PC-3 (cell line): ENCODE measurements around the gene CR1. TPM values are rescaled to one million over a fixed set of nuclear protein-coding genes. Genes with fewer than 3 reads are reported as not detected.
"Not testable (repeated sequence)": the region's sequence is repeated elsewhere in the genome, so short reads cannot be mapped to it uniquely, and the experiment has no call there.

Experiments
- ATAC-seq: fragments of 200-7000 bp; cut with Tn5 transposase; 2 replicates; pipeline ENCODE4 v1.9.1; 2020; ENCODE audit warnings: mild to moderate bottlenecking, moderate library complexity
- BruUV-seq: library from RNA; stranded (reverse); fragments of 400-500 nt; replicated peaks from 2 replicates; lab custom pipeline; 2021; lab: Mats Ljungman, UMichigan
- CTCF ChIA-PET: fragments of 300-600 bp; sonication (Branson Sonifier 250); formaldehyde crosslinking; loops from one replicate; lab custom pipeline; 2022; ENCODE audit warnings: antibody characterized with exemption; lab: Charles Lee
- POLR2A ChIA-PET: fragments of 300-600 bp; sonication (Branson Sonifier 250); formaldehyde crosslinking; loops from one replicate; lab custom pipeline; 2022; ENCODE audit warnings: antibody characterized with exemption; ENCODE audit not compliant: unreplicated experiment; lab: Charles Lee
- DNase-seq: peaks from one replicate; pipeline ENCODE4 v3.0.0-alpha.2; 2015
- H2AFZ ChIP-seq: fragments of 300-600 bp; sonication (generic); 2 replicates; pipeline ENCODE4 v1.6.0; 2016; ENCODE audit warnings: antibody characterized with exemption, low read length
- H3F3A ChIP-seq: fragments of 300-600 bp; sonication (generic); one replicate; pipeline ENCODE4 v1.6.0; 2017; ENCODE audit warnings: antibody characterized with exemption, low read length, control low read depth, mild to moderate bottlenecking; ENCODE audit not compliant: unreplicated experiment
- H3K27ac ChIP-seq: fragments of 300-600 bp; sonication (generic); 2 replicates; pipeline ENCODE4 v1.5.1; 2016; ENCODE audit warnings: mild to moderate bottlenecking, low read length
- H3K27me3 ChIP-seq: fragments of 300-600 bp; sonication (generic); 2 replicates; pipeline ENCODE4 v1.6.1; 2016; ENCODE audit warnings: low read length, mixed read lengths
- H3K36me3 ChIP-seq: fragments of 300-600 bp; sonication (generic); 2 replicates; pipeline ENCODE4 v1.6.1; 2016; ENCODE audit warnings: low read depth, mixed run types, low read length, mixed read lengths
- H3K4me1 ChIP-seq: fragments of 300-600 bp; sonication (generic); 2 replicates; pipeline ENCODE4 v1.5.1; 2016; ENCODE audit warnings: low read length; ENCODE audit not compliant: insufficient read depth
- H3K4me2 ChIP-seq: fragments of 300-600 bp; sonication (generic); 2 replicates; pipeline ENCODE4 v1.6.0; 2016; ENCODE audit warnings: low read length
- H3K4me3 ChIP-seq: fragments of 300-600 bp; sonication (generic); 2 replicates; pipeline ENCODE4 v1.5.1; 2016; ENCODE audit warnings: mild to moderate bottlenecking, low read length, mixed read lengths
- H3K79me2 ChIP-seq: fragments of 300-600 bp; sonication (generic); 2 replicates; pipeline ENCODE4 v1.6.1; 2017; ENCODE audit warnings: low read length, mixed read lengths
- H3K9ac ChIP-seq: fragments of 300-600 bp; sonication (generic); 2 replicates; pipeline ENCODE4 v1.6.0; 2016; ENCODE audit warnings: mild to moderate bottlenecking, low read length
- H3K9me2 ChIP-seq: fragments of 300-600 bp; sonication (generic); replicated peaks from 2 replicates; pipeline ENCODE4 v1.6.1; 2016; ENCODE audit warnings: mixed run types, low read length, mixed read lengths
- H3K9me3 ChIP-seq: fragments of 300-600 bp; sonication (generic); 2 replicates; pipeline ENCODE4 v1.6.1; 2016; ENCODE audit warnings: low read length, mixed read lengths
- H4K20me1 ChIP-seq: fragments of 300-600 bp; sonication (generic); 2 replicates; pipeline ENCODE4 v1.6.1; 2016; ENCODE audit warnings: low read length, mixed read lengths
- CTCF ChIP-seq: fragments of 300-600 bp; sonication (generic); conservative IDR thresholded peaks from 2 replicates; pipeline ENCODE4 v1.5.1; 2017; ENCODE audit warnings: antibody characterized with exemption, low read depth, mild to moderate bottlenecking, low read length
- EZH2 ChIP-seq: fragments of 300-600 bp; sonication (generic); IDR thresholded peaks from one replicate; pipeline ENCODE4 v1.6.1; 2017; ENCODE audit warnings: antibody characterized with exemption, mild to moderate bottlenecking, low read length; ENCODE audit not compliant: unreplicated experiment
- EZH2phosphoT487 ChIP-seq: fragments of 300-600 bp; sonication (generic); IDR thresholded peaks from 2 replicates; pipeline ENCODE4 v1.6.1; 2018; ENCODE audit warnings: mild to moderate bottlenecking, antibody characterized with exemption, low read length, borderline replicate concordance
- intact Hi-C: fragments of 100-400 bp; cut with micrococcal nuclease; formaldehyde crosslinking; loops from 2 replicates; pipeline ENCODE4 v1.9.0; 2023
- total RNA-seq: library from RNA; depleted of rRNA; stranded (reverse); fragments of >200 nt; gene quantifications from 2 replicates; pipeline ENCODE4 v1.2.3, GENCODE V29; 2014

CR1 gene
- total RNA-seq, 1 experiment from 2014 or later: not detected

- H3K4me1 ChIP-seq: peaks cover 4% of the 10 kb centered on the region; the same call in 1 of the 2 replicates
- peaks cover 44% of the 10 kb centered on the region for H3K27me3 ChIP-seq
- BruUV-seq: no TSS peak
- H3K27ac ChIP-seq: no peak overlapping the region
- no peaks in the 10 kb centered on the region for H4K20me1 ChIP-seq
- H3K9ac ChIP-seq: no peak overlapping the region
- no peak overlapping the region for H2AFZ ChIP-seq
- H3K4me2 ChIP-seq: no peak overlapping the region
- no peaks in the 10 kb centered on the region for H3K36me3 ChIP-seq
- H3K79me2 ChIP-seq: no peaks in the 10 kb centered on the region
- no peak for TF ChIP-seq CTCF
- no peak for TF ChIP-seq EZH2phosphoT487
- no peak for TF ChIP-seq EZH2
- ChIA-PET CTCF (no interaction called here), POLR2A (no interaction called here)
- H3F3A ChIP-seq: no peaks in the 10 kb centered on the region
- no peaks in the 10 kb centered on the region for H3K9me3 ChIP-seq
- ATAC-seq: no peak
- intact Hi-C loops: no loop called here
- no peak overlapping the region for H3K4me3 ChIP-seq
- DNase-seq: no peak
- no peaks in the 10 kb centered on the region for H3K9me2 ChIP-seq
Observed at GRCh38 chr1:207631137-207631536, 135.2 kb downstream of the CR1 start.

GRCh38 chr1:207633226-207633625 lies 137.3 kb downstream of the CR1 start:
- H3K27me3 ChIP-seq: peaks cover 55% of the 10 kb centered on the region
- no TSS peak for BruUV-seq
- POLR2A ChIA-PET: no interaction called here
- no peaks in the 10 kb centered on the region for H3K4me1 ChIP-seq
- H3K4me3 ChIP-seq: no peak overlapping the region
- no peaks in the 10 kb centered on the region for H3K36me3 ChIP-seq
- no peak for TF ChIP-seq EZH2
- TF ChIP-seq CTCF: no peak
- no peak for TF ChIP-seq EZH2phosphoT487
- H4K20me1 ChIP-seq: no peaks in the 10 kb centered on the region
- no peak for ATAC-seq
- no peak for DNase-seq
- CTCF ChIA-PET: no interaction called here
- H3F3A ChIP-seq: no peaks in the 10 kb centered on the region
- no peaks in the 10 kb centered on the region for H3K79me2 ChIP-seq
- H3K4me2 ChIP-seq: no peak overlapping the region
- no peak overlapping the region for H3K9ac ChIP-seq
- H3K27ac ChIP-seq: no peak overlapping the region
- H2AFZ ChIP-seq: no peak overlapping the region
- no peaks in the 10 kb centered on the region for H3K9me3 ChIP-seq
- H3K9me2 ChIP-seq: no peaks in the 10 kb centered on the region
- intact Hi-C loops: no loop called here

- H3K4me2 ChIP-seq, H3K9ac ChIP-seq, POLR2A ChIA-PET, DNase-seq, BruUV-seq, H3K36me3 ChIP-seq, H3K27ac ChIP-seq, H2AFZ ChIP-seq, H4K20me1 ChIP-seq, H3F3A ChIP-seq, H3K4me1 ChIP-seq, ATAC-seq, H3K9me2 ChIP-seq, H3K9me3 ChIP-seq, CTCF ChIA-PET, H3K79me2 ChIP-seq, intact Hi-C loops, H3K4me3 ChIP-seq: not testable (repeated sequence)
- H3K27me3 ChIP-seq: peaks cover 61% of the 10 kb centered on the region
Observed at GRCh38 chr1:207633699-207634289, 137.8 kb downstream of the CR1 start.

GRCh38 chr1:207634293-207634692 lies 138.3 kb downstream of the CR1 start:
- H3K4me1 ChIP-seq, H4K20me1 ChIP-seq, DNase-seq, H3K79me2 ChIP-seq, intact Hi-C loops, H3K36me3 ChIP-seq, CTCF ChIA-PET, H3K4me3 ChIP-seq, H2AFZ ChIP-seq, H3K4me2 ChIP-seq, POLR2A ChIA-PET, H3K9me2 ChIP-seq, ATAC-seq, H3K27ac ChIP-seq, H3K9me3 ChIP-seq, BruUV-seq, H3F3A ChIP-seq, H3K9ac ChIP-seq: not testable (repeated sequence)
- peaks cover 66% of the 10 kb centered on the region for H3K27me3 ChIP-seq

GRCh38 chr1:207635569-207636186 lies 139.7 kb downstream of the CR1 start:
- CTCF ChIA-PET, H3K9me3 ChIP-seq, H3K4me3 ChIP-seq, H3K9ac ChIP-seq, POLR2A ChIA-PET, H3K79me2 ChIP-seq, intact Hi-C loops, H3K4me1 ChIP-seq, ATAC-seq, BruUV-seq, H4K20me1 ChIP-seq, DNase-seq, H3K9me2 ChIP-seq, H3K27ac ChIP-seq, H3K36me3 ChIP-seq, H2AFZ ChIP-seq, H3K4me2 ChIP-seq, H3F3A ChIP-seq: not testable (repeated sequence)
- peaks cover 71% of the 10 kb centered on the region for H3K27me3 ChIP-seq
